Esophagus squamous epithelium (tissue), 5 donors: ENCODE data around the gene CXXC1. TPM values are rescaled to one million over a fixed set of nuclear protein-coding genes. Genes with fewer than 3 reads are reported as not detected.

Source experiments
- DNase-seq: peaks from one replicate; lab custom pipeline; 2025; lab: John Stamatoyannopoulos, UW
- H3K27ac ChIP-seq, 4 donors: fragments of 200-600 bp; sonication (generic); one replicate each; pipeline ENCODE4 v1.5.1; 2016 to 2019; ENCODE audit warnings: mild to moderate bottlenecking in 1 of 4
- H3K27me3 ChIP-seq, 4 donors: fragments of 200-600 bp; sonication (generic); 1 replicate in 3 of 4; 2 replicates in 1 of 4; pipeline versions ENCODE4 v1.5.1 to v1.6.0; 2017 to 2021; ENCODE audit warnings: antibody characterized with exemption in 1 of 4
- H3K36me3 ChIP-seq, 3 donors: fragments of 200-600 bp; sonication (generic); one replicate each; pipeline ENCODE4 v1.5.1; 2016 to 2019
- H3K4me1 ChIP-seq, 3 donors: fragments of 200-600 bp; sonication (generic); one replicate each; pipeline ENCODE4 v1.5.1; 2017 to 2019
- H3K4me3 ChIP-seq, 4 donors: fragments of 200-600 bp; sonication (generic); 1 replicate in 3 of 4; 2 replicates in 1 of 4; pipeline ENCODE4 v1.5.1; 2016 to 2019; ENCODE audit warnings: mild to moderate bottlenecking in 2 of 4, moderate library complexity in 1 of 4
- H3K9me3 ChIP-seq, 3 donors: fragments of 200-600 bp; sonication (generic); one replicate each; pipeline ENCODE4 v1.5.1; 2016 to 2019
- CTCF ChIP-seq, 6 experiments: fragments of 450-650 bp in 4 of 6; fragments of 200-600 bp in 2 of 6; sonication (generic) in 2 of 6; IDR thresholded peaks; one replicate each; pipeline ENCODE4 v1.5.1; 2016 to 2019; ENCODE audit warnings: antibody characterized with exemption in 6 of 6, mild to moderate bottlenecking in 4 of 6, moderate library complexity in 4 of 6
- POLR2A ChIP-seq, 4 donors: fragments of 450-650 bp; IDR thresholded peaks; one replicate each; pipeline ENCODE4 v1.6.1; 2017; ENCODE audit warnings: antibody characterized with exemption in 4 of 4, mild to moderate bottlenecking in 4 of 4, moderate library complexity in 3 of 4
- WGBS, 2 donors: methylation state at CpG; one replicate each; pipeline ENCODE4 v1.1.5; 2018; 5-methylcytosine and 5-hydroxymethylcytosine counted together
- intact Hi-C: fragments of 100-400 bp; cut with DNase I; formaldehyde crosslinking; loops from one replicate; pipeline ENCODE4 v1.15.0; 2022
- total RNA-seq, 4 donors: library from RNA; depleted of rRNA; stranded (reverse); fragments of >200 nt; gene quantifications; one replicate each; pipeline ENCODE4 v1.1.0, GENCODE V29; 2016
- donor health status: DM: yes; HTN: yes; CAD: no.

Gene CXXC1
- total RNA-seq, 4 donors from 2014 or later: 42.0 to 58.9 (median 53.9) TPM

GRCh38 chr18:50307400-50307737, 19.9 kb upstream of the CXXC1 start:
- peaks cover 0 to 7% (median 0%) of the 10 kb centered on the region in 3 donors for H3K9me3 ChIP-seq
- intact Hi-C loops: no loop called here
- H3K4me1 ChIP-seq: peaks cover 0 to 21% (median 9%) of the 10 kb centered on the region in 3 donors
- peaks cover 0 to 83% (median 0%) of the 10 kb centered on the region in 4 donors for H3K27me3 ChIP-seq
- no peak for TF ChIP-seq POLR2A (IDR thresholded peaks at IDR 0.05)
- no peak for TF ChIP-seq CTCF (IDR thresholded peaks at IDR 0.05)
- DNase-seq: no peak
- 0% methylated on average over 6 of the region's 8 CpGs for WGBS, 2 donors
- peak overlapping the region; percentile 8 to 65 (median 48) for H3K27ac ChIP-seq
- no peaks in the 10 kb centered on the region for H3K36me3 ChIP-seq
- H3K4me3 ChIP-seq: peak overlapping the region; percentile 17 to 68 (median 46)

GRCh38 chr18:50306944-50307343, 19.5 kb upstream of the CXXC1 start:
- TF ChIP-seq CTCF (IDR thresholded peaks at IDR 0.05) (no peak), POLR2A (IDR thresholded peaks at IDR 0.05) (no peak)
- Histone ChIP-seq H3K27me3 (peaks cover 0 to 83% (median 0%) of the 10 kb centered on the region in 4 donors), H3K9me3 (peaks cover 0 to 7% (median 0%) of the 10 kb centered on the region in 3 donors), H3K4me3 (peak overlapping the region in 1 of 4 donors; percentile 68), H3K4me1 (peaks cover 0 to 21% (median 9%) of the 10 kb centered on the region in 3 donors), H3K36me3 (no peaks in the 10 kb centered on the region), H3K27ac (peak overlapping the region in 1 of 4 donors; percentile 48)
- WGBS, 2 donors: 52 to 78% methylated on average over 5 to 8 of the region's 8 CpGs
- DNase-seq: no peak
- intact Hi-C loops: no loop called here

- WGBS, 2 donors: 56 to 59% methylated on average over 5 of the region's 5 CpGs
- no peak for DNase-seq
- H3K4me3 ChIP-seq: no peak overlapping the region
- H3K9me3 ChIP-seq: peaks cover 0 to 7% (median 0%) of the 10 kb centered on the region in 3 donors
- no peak overlapping the region for H3K27ac ChIP-seq
- TF ChIP-seq POLR2A (IDR thresholded peaks at IDR 0.05) (no peak), CTCF (IDR thresholded peaks at IDR 0.05) (no peak)
- no peaks in the 10 kb centered on the region for H3K36me3 ChIP-seq
- peaks cover 0 to 75% (median 3%) of the 10 kb centered on the region in 4 donors for H3K27me3 ChIP-seq
- intact Hi-C loops: no loop called here
- H3K4me1 ChIP-seq: peaks cover 7 to 14% (median 11%) of the 10 kb centered on the region in 3 donors
Measured at GRCh38 chr18:50301074-50301473, 13.6 kb upstream of the CXXC1 start.

GRCh38 chr18:50299626-50300388, 12.3 kb upstream of the CXXC1 start:
- Histone ChIP-seq H3K27me3 (peaks cover 0 to 64% (median 3%) of the 10 kb centered on the region in 4 donors), H3K9me3 (no peaks in the 10 kb centered on the region), H3K27ac (no peak overlapping the region), H3K36me3 (no peaks in the 10 kb centered on the region), H3K4me1 (peaks cover 7 to 14% (median 11%) of the 10 kb centered on the region in 3 donors), H3K4me3 (no peak overlapping the region)
- TF ChIP-seq POLR2A (IDR thresholded peaks at IDR 0.05): no peak
- no peak for DNase-seq
- WGBS, 2 donors: 60 to 76% methylated on average over 7 of the region's 7 CpGs
- intact Hi-C loops: no loop called here

GRCh38 chr18:50298443-50299284, 11.2 kb upstream of the CXXC1 start:
- DNase-seq: no peak
- peaks cover 7 to 14% (median 11%) of the 10 kb centered on the region in 3 donors for H3K4me1 ChIP-seq
- no peak for TF ChIP-seq CTCF (IDR thresholded peaks at IDR 0.05)
- H3K9me3 ChIP-seq: no peaks in the 10 kb centered on the region
- intact Hi-C loops: no loop called here
- WGBS, 2 donors: 78 to 100% methylated on average over 1 to 5 of the region's 49 CpGs
- peaks cover 0 to 52% (median 3%) of the 10 kb centered on the region in 4 donors for H3K27me3 ChIP-seq
- H3K27ac ChIP-seq: no peak overlapping the region
- H3K36me3 ChIP-seq: no peaks in the 10 kb centered on the region
- H3K4me3 ChIP-seq: peak overlapping the region; percentile 16 to 62 (median 41)
